Thymus (tissue), 11 donors: ENCODE data around the gene EBF4. TPM values are rescaled to one million over a fixed set of nuclear protein-coding genes. Genes with fewer than 3 reads are reported as not detected.
A peak's percentile ranks its signal among the peaks of the same experiment; 100 is the strongest.

Source experiments
- DNase-seq, 9 donors: peaks; one replicate each; pipeline ENCODE4 v3.0.0-alpha.2; 2013; ENCODE audit warnings: low spot score in 9 of 9, low read depth in 6 of 9, missing footprints in 1 of 9
- H3K27ac ChIP-seq, 2 donors: one replicate each; pipeline ENCODE4 v1.5.1; 2013; ENCODE audit warnings: control low read depth in 1 of 2, low read depth in 1 of 2, low read length in 1 of 2, mild to moderate bottlenecking in 1 of 2, moderate library complexity in 1 of 2
- H3K27me3 ChIP-seq, 2 donors: one replicate each; pipeline ENCODE4 v1.5.1; 2013; ENCODE audit warnings: low read length in 1 of 2; ENCODE audit not compliant: control insufficient read depth in 2 of 2, insufficient read depth in 1 of 2
- H3K36me3 ChIP-seq, 2 donors: one replicate each; pipeline ENCODE4 v1.5.1; 2013; ENCODE audit warnings: low read length in 1 of 2, mild to moderate bottlenecking in 1 of 2, moderate library complexity in 1 of 2; ENCODE audit not compliant: control insufficient read depth in 2 of 2, insufficient read depth in 2 of 2
- H3K4me1 ChIP-seq, 2 donors: one replicate each; pipeline ENCODE4 v1.5.1; 2013; ENCODE audit warnings: low read length in 2 of 2; ENCODE audit not compliant: control insufficient read depth in 2 of 2, insufficient read depth in 2 of 2
- H3K4me3 ChIP-seq, 2 donors: one replicate each; pipeline ENCODE4 v1.5.1; 2013; ENCODE audit warnings: low read length in 2 of 2, control low read depth in 1 of 2, mild to moderate bottlenecking in 1 of 2
- H3K9me3 ChIP-seq, 2 donors: one replicate each; pipeline ENCODE4 v1.5.1; 2013; ENCODE audit warnings: low read length in 1 of 2, mild to moderate bottlenecking in 1 of 2; ENCODE audit not compliant: control insufficient read depth in 2 of 2, insufficient read depth in 1 of 2
- WGBS: extraction: QIAGEN DNeasy Blood & Tissue Kit; methylation state at CpG from one replicate; pipeline ENCODE4 v1.1.7; 2013; 5-methylcytosine and 5-hydroxymethylcytosine counted together
- polyA plus RNA-seq: library from polyadenylated mRNA; stranded (reverse); fragments of 200-250 nt; gene quantifications from one replicate; pipeline ENCODE4 v1.2.3, GENCODE V29; 2013
- total RNA-seq: library from RNA; stranded (reverse); fragments of 120-200 nt; gene quantifications from one replicate; pipeline ENCODE4 v1.2.4, GENCODE V29; 2013
- donor health status: healthy.

Gene EBF4
- total and polyA plus RNA-seq, 2 donors, result 2.9 to 9.9 TPM

- Histone ChIP-seq H3K27ac (no peak overlapping the region), H3K27me3 (peaks cover 49 to 98% of the 10 kb centered on the region in 2 donors), H3K9me3 (peaks cover 0 to 1% of the 10 kb centered on the region in 2 donors), H3K4me1 (peaks cover 10 to 11% of the 10 kb centered on the region in 2 donors), H3K36me3 (no peaks in the 10 kb centered on the region), H3K4me3 (no peak overlapping the region)
- WGBS, result 32% methylated on average over 30 of the region's 30 CpGs
- DNase-seq, result no peak
Measured at GRCh38 chr20:2749951-2750490, 57.4 kb downstream of the EBF4 start.

- no peak for DNase-seq
- Histone ChIP-seq H3K9me3 (peaks cover 0 to 1% of the 10 kb centered on the region in 2 donors), H3K4me3 (no peak overlapping the region), H3K27me3 (peaks cover 55 to 98% of the 10 kb centered on the region in 2 donors), H3K36me3 (no peaks in the 10 kb centered on the region), H3K4me1 (peaks cover 10 to 11% of the 10 kb centered on the region in 2 donors), H3K27ac (no peak overlapping the region)
- 4% methylated on average over 34 of the region's 34 CpGs for WGBS
Measured at GRCh38 chr20:2750491-2751251, 58.1 kb downstream of the EBF4 start.

GRCh38 chr20:2751347-2751877 is 58.8 kb downstream of the EBF4 start:
- H3K27ac ChIP-seq, result no peak overlapping the region
- no peaks in the 10 kb centered on the region for H3K36me3 ChIP-seq
- DNase-seq, result no peak
- peaks cover 0 to 1% of the 10 kb centered on the region in 2 donors for H3K9me3 ChIP-seq
- WGBS, result 3% methylated on average over 26 of the region's 26 CpGs
- H3K27me3 ChIP-seq, result peaks cover 55 to 98% of the 10 kb centered on the region in 2 donors
- peak overlapping the region in 1 of 2 donors; percentile 36 for H3K4me3 ChIP-seq
- H3K4me1 ChIP-seq, result peaks cover 10 to 11% of the 10 kb centered on the region in 2 donors

GRCh38 chr20:2751878-2752566 is 59.4 kb downstream of the EBF4 start:
- 2% methylated on average over 93 of the region's 93 CpGs for WGBS
- no peak for DNase-seq
- Histone ChIP-seq H3K27ac (no peak overlapping the region), H3K4me3 (peak overlapping the region in 1 of 2 donors; percentile 36), H3K9me3 (peaks cover 0 to 1% of the 10 kb centered on the region in 2 donors), H3K36me3 (no peaks in the 10 kb centered on the region), H3K4me1 (peaks cover 10 to 11% of the 10 kb centered on the region in 2 donors), H3K27me3 (peaks cover 55 to 98% of the 10 kb centered on the region in 2 donors)

- 7% methylated on average over 47 of the region's 47 CpGs for WGBS
- DNase-seq, result peak in 1 of 9 donors; percentile 36
- Histone ChIP-seq H3K9me3 (peaks cover 0 to 1% of the 10 kb centered on the region in 2 donors), H3K4me1 (peaks cover 10 to 11% of the 10 kb centered on the region in 2 donors), H3K27me3 (peaks cover 54 to 92% of the 10 kb centered on the region in 2 donors), H3K36me3 (no peaks in the 10 kb centered on the region), H3K4me3 (peak overlapping the region in 1 of 2 donors; percentile 36), H3K27ac (no peak overlapping the region)
Measured at GRCh38 chr20:2752567-2753460, 60.2 kb downstream of the EBF4 start.

GRCh38 chr20:2753461-2754040 is 61.0 kb downstream of the EBF4 start:
- H3K27me3 ChIP-seq, result peaks cover 52 to 86% of the 10 kb centered on the region in 2 donors
- H3K27ac ChIP-seq, result no peak overlapping the region
- H3K4me3 ChIP-seq, result no peak overlapping the region
- no peak for DNase-seq
- H3K36me3 ChIP-seq, result no peaks in the 10 kb centered on the region
- 90% methylated on average over 6 of the region's 6 CpGs for WGBS
- peaks cover 0 to 1% of the 10 kb centered on the region in 2 donors for H3K9me3 ChIP-seq
- peaks cover 10 to 11% of the 10 kb centered on the region in 2 donors for H3K4me1 ChIP-seq

- WGBS, result 87% methylated on average over 2 of the region's 2 CpGs
- Histone ChIP-seq H3K4me3 (no peak overlapping the region), H3K27ac (no peak overlapping the region), H3K36me3 (no peaks in the 10 kb centered on the region), H3K9me3 (peaks cover 0 to 1% of the 10 kb centered on the region in 2 donors), H3K4me1 (peaks cover 10 to 11% of the 10 kb centered on the region in 2 donors), H3K27me3 (peaks cover 43 to 83% of the 10 kb centered on the region in 2 donors)
- DNase-seq, result no peak
Measured at GRCh38 chr20:2754424-2754823, 61.8 kb downstream of the EBF4 start.

GRCh38 chr20:2755451-2756055 is 63.0 kb downstream of the EBF4 start:
- DNase-seq, result no peak
- 76% methylated on average over 18 of the region's 18 CpGs for WGBS
- Histone ChIP-seq H3K4me1 (peaks cover 11 to 17% of the 10 kb centered on the region in 2 donors), H3K9me3 (no peaks in the 10 kb centered on the region), H3K27ac (no peak overlapping the region), H3K4me3 (no peak overlapping the region), H3K27me3 (peaks cover 33 to 76% of the 10 kb centered on the region in 2 donors), H3K36me3 (no peaks in the 10 kb centered on the region)
